Measurements from ENCODE around the gene MEPCE. TPM values are rescaled to one million over a fixed set of nuclear protein-coding genes. Genes with fewer than 3 reads are reported as not detected.
A peak's percentile ranks its signal among the peaks of the same experiment; 100 is the strongest.

The MEPCE gene
- polyA plus RNA-seq, 1 experiment = 9.1 TPM

GRCh38 chr7:100466653-100467605, 37.3 kb downstream of the MEPCE start:
- Histone ChIP-seq H3K27ac (ENCODE audit: low read depth, low read length) (peak overlapping the region; percentile 2), H3K9me3 (ENCODE audit: control insufficient read depth, insufficient read depth, low read length) (no peaks in the 10 kb centered on the region), H3K27me3 (ENCODE audit: control insufficient read depth, insufficient read depth, low read length) (no peaks in the 10 kb centered on the region), H3K4me3 (ENCODE audit: low read depth, low read length) (no peak overlapping the region)
- ChIA-PET POLR2A (interaction anchor here (0.6 kb wide), 1 partner anchor 225 kb away, joined by 3 read pairs; no protein-coding TSS in a partner anchor), CTCF (interaction anchor here (3.8 to 4.7 kb wide), 2 partner anchors 93 kb away, joined by 39 to 80 read pairs; no protein-coding TSS in a partner anchor)
- TF ChIP-seq CTCF (IDR thresholded peaks at IDR 0.05; ENCODE audit: low read depth, low read length) = no peak
- no peak for DNase-seq (ENCODE audit: low read depth, low spot score)

- TF ChIP-seq CTCF (IDR thresholded peaks at IDR 0.05; ENCODE audit: low read depth, low read length) = no peak
- ChIA-PET CTCF (interaction anchor here (1.7 to 3.8 kb wide), 4 partner anchors 10 to 223 kb away, joined by 7 to 80 read pairs (median 14); no protein-coding TSS in a partner anchor), POLR2A (no interaction called here)
- Histone ChIP-seq H3K4me3 (ENCODE audit: low read depth, low read length) (no peak overlapping the region), H3K27me3 (ENCODE audit: control insufficient read depth, insufficient read depth, low read length) (no peaks in the 10 kb centered on the region), H3K27ac (ENCODE audit: low read depth, low read length) (no peak overlapping the region), H3K9me3 (ENCODE audit: control insufficient read depth, insufficient read depth, low read length) (no peaks in the 10 kb centered on the region)
- no peak for DNase-seq (ENCODE audit: low read depth, low spot score)
These were observed 38.2 kb downstream of the MEPCE start for GRCh38 chr7:100467638-100468373.

- Histone ChIP-seq H3K27me3 (ENCODE audit: control insufficient read depth, insufficient read depth, low read length) (no peaks in the 10 kb centered on the region), H3K9me3 (ENCODE audit: control insufficient read depth, insufficient read depth, low read length) (no peaks in the 10 kb centered on the region), H3K27ac (ENCODE audit: low read depth, low read length) (no peak overlapping the region), H3K4me3 (ENCODE audit: low read depth, low read length) (no peak overlapping the region)
- DNase-seq (ENCODE audit: low read depth, low spot score) = no peak
- TF ChIP-seq CTCF (IDR thresholded peaks at IDR 0.05; ENCODE audit: low read depth, low read length) = peak; percentile 90
- CTCF ChIA-PET = interaction anchor here (0.5 to 3.8 kb wide), 37 partner anchors 9 to 720 kb away, joined by 3 to 80 read pairs (median 5); partner anchors contain the start of genes PCOLCE, SRRT and ZCWPW1
- POLR2A ChIA-PET = interaction anchor here (0.5 to 1.0 kb wide), 3 partner anchors 91 to 142 kb away, joined by 3 to 4 read pairs (median 4); partner anchors contain the start of genes FBXO24 and LRCH4
These were observed 39.8 kb downstream of the MEPCE start for GRCh38 chr7:100469227-100470044.

GRCh38 chr7:100471021-100471420, 41.4 kb downstream of the MEPCE start:
- Histone ChIP-seq H3K9me3 (ENCODE audit: control insufficient read depth, insufficient read depth, low read length) (no peaks in the 10 kb centered on the region), H3K27ac (ENCODE audit: low read depth, low read length) (no peak overlapping the region), H3K27me3 (ENCODE audit: control insufficient read depth, insufficient read depth, low read length) (no peaks in the 10 kb centered on the region), H3K4me3 (ENCODE audit: low read depth, low read length) (no peak overlapping the region)
- CTCF ChIA-PET = interaction anchor here (0.6 to 3.8 kb wide), 5 partner anchors 12 to 378 kb away, joined by 3 to 80 read pairs (median 8); no protein-coding TSS in a partner anchor
- POLR2A ChIA-PET = no interaction called here
- no peak for DNase-seq (ENCODE audit: low read depth, low spot score)
- TF ChIP-seq CTCF (IDR thresholded peaks at IDR 0.05; ENCODE audit: low read depth, low read length) = no peak
